HG03565 (cell line): ENCODE measurements around the gene MBD3L1.

ENCODE experiments used
- ATAC-seq: cut with Tn5 transposase; IDR thresholded peaks from one replicate; pipeline ENCODE4 v1.9.1; 2021; ENCODE audit warnings: mild to moderate bottlenecking, moderate library complexity; ENCODE audit not compliant: unreplicated experiment

The MBD3L1 gene

DNA sequence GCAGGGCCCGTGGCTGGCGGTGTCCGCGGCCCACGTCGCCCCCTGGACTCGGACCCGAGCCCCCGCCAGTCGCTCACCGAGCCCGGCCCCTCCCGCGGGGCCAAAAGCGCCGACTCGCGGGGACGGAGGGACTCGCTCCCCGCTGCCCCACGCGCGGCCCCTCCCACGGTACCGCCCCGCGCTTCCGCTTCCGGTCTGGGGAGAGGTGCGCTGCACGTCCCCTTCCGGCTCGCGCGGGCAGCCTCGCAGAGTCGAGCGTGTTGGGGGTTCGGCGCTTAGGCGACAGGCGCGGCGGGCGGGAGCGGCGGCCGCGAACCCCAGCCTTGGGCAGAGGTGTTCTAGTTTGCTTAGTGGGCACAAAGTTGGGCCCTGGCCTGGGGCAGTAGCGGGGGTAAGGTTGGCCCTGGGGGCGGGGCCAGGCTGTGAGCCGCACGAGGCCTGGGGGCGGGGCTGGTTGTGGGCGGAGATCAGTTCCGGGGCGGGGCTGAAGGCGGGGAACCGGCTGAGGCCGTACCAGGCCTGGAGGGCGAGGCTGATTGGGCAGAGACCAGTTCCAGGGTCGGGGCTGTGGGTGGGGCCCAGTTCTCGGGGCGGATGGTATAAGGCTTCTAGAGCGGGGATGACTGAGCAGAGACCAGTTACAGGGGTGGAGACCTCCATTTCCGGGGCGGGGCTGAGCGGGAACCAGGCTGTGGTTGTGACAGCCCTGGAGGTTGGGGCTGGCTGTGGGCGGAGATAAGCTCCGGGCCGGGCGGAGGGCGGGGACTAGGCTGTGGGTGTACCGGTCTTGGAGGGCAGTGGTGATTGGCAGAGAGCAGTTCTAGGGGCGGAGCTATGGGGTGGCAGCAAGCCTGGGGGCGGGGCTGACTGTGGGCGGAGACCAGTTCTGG lies at the start of gene MBD3L1, which contains the start of gene ZNF558:
MBD3L1 (plus strand) TSS at position 246 of the 890 bp plus-strand sequence. CDS start 10,302 bp downstream, outside the sequence.
ZNF558 (minus strand) TSS at position 173 of the 890 bp plus-strand sequence. CDS start 9,645 bp downstream, outside the sequence.
- ATAC-seq: peak; percentile 64

DNA sequence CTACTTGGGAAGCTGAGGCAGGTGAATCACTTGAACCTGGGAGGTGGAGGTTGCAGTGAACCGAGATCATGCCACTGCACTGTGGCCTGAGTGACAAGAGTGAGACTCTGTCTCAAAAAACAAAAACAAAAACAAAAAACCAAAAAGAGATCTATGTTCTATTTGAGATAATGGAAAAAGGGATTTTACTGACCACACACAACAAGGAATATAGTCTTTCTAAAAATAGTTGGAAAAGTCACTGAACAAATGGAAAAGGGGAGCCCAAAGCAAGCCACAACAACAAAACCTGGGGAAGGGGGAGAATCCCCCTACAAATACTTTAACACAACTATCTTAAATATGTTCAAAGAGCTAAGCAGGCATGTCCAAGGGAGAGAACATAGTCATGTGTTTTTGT lies 37.4 kb upstream of the MBD3L1 start:
- no peak for ATAC-seq

DNA sequence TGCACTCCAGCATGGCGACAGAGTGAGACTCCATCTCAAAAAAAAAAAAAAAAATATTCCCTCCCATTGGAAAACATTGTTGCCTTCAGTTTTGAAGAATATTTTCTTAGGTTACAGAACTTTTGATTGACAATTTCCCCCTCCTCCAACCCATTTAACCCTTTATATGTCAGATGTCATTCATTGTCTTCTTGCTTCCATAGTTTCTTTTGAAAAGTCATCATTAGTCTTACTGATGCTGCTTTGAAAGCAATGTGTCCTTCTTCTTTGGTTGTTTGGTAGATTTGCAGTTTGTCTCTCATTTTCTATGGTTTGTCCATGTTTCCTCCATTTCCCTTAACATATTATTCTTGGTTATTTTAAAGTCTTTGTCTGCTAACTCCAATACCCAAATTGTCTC lies 25.5 kb upstream of the MBD3L1 start:
- ATAC-seq: no peak

DNA sequence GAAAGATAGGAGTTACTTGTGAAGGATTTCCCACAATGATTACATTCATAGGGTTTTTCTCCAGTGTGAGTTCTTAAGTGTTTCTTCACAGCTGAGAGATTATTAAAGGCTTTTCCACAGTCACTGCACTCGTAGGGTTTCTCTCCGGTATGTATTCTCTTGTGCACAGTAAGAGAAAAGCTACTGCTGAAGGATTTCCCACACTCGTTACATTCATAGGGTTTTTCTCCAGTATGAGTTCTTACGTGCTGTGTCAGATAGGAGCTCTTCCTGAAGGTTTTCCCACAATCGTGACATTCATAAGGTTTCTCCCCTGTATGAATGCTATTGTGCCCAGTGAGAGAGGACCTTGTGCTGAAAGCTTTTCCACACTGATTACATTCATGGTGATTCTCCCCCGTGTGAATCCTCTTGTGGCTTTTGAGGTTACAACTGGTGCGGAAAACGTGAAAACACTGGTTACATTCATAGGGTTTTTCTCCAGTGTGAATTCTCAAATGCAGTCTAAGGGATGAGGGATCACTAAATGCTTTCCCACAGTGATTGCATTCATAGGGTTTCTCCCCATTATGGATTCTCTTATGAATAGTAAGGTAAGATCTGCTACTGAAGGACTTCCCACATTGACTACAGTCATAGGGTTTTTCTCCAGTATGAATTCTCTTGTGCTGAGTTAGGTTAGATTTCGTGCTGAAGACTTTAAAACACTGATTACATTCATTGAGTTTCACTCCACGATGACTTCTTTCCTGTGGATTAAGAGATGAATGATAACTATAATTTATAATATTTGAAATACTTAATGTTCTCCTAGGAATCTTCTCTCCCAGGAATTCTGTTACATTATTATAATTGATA lies 20.6 kb upstream of the MBD3L1 start:
- ATAC-seq: no peak

DNA sequence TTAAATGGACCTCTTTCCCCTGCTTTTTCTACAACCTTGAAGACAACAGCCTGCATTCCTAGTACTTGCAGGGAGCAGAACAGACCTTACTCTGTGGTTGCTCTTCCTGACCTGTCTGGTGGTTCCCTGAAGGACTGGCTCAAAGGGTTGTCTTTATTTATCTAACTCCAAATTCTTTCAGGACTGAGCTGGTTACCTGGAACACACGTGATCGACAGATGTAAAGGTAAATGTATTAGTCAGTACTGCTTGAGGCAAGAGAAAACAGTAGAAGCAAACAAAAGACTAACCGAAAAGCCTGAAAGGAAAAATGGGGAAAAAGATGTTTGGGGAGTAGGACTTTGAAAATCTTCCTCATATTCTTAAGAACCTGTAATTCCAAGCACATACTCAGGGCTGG lies 18.0 kb upstream of the MBD3L1 start:
- ATAC-seq: no peak

DNA sequence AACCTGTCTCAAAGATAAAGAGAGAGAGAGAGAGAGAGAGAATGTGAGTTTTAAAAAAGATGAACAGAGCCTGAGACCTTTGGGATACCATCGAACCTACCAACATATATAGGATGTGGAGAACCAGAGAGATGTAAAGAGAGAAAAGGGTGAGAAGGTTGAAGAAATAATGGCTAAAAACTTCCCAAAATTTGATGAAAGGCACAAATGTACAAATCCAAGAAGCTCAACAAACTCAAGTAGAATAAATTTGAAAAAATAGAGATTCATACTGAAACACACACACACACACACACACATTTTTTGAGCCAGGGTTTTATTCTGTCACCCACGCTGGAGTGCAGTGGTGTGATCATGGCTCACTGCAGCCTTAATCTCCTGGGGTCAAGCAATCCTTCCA lies 16.4 kb upstream of the MBD3L1 start:
- ATAC-seq: no peak

DNA sequence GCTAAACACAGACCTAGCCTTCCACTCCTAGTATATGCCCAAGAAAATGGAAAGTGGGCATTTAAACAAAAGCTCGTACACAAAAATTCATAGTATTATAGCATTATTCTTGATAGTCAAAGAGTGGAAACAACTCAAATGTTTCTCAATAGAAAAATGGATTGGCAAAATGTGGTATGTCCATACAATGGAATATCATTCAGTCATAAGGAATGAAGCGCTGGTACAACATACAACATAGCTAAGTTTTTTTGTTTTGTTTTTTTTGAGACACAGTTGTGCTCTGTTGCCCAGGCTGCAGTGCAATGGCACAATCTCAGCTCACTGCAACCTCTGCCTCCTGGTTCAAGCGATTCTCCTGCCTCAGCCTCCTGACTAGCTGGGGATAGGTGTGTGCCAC lies 11.9 kb upstream of the MBD3L1 start:
- no peak for ATAC-seq

DNA sequence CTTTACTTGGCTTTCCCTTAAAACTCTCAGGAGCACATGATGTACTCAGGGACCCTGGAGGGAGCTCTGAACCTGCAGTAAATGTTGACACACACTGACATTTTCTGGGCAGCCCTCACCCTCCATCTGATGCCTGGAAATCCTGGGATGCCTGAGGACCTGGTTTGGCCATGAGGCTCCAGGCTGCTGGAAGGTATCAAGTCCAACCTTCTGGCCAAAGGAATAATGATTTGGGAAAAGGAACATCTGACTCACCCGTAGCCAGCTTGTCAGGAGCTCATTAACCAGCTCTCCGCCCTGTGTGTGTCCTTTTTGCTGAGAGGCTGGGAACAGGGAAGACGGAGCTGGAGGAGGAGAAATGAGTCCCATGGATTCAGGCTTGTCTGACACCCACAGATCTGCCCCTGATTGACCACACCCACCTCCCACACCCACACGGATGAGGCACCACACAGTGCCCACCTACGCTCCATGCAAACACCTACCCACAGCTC lies 10.4 kb upstream of the MBD3L1 start:
- ATAC-seq: no peak

DNA sequence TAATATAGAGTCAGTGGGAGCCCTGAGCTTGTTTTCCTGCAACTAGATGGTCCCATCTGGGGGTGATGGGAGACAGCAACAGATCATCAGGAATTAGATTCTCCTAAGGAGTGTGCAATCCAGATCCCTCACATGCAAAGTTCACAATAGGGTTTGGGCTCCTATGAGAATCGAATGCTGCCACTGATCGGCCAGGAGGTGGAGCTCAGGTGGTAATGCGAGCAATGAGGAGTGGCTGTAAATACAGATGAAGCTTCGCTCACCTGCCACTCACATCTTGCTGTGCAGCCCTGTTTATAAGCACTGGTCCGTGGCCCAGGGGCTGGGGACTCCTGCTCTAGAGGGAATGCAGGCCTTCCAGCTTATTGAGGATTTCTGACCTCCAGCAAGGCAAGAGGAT lies 5.8 kb upstream of the MBD3L1 start:
- no peak for ATAC-seq

DNA sequence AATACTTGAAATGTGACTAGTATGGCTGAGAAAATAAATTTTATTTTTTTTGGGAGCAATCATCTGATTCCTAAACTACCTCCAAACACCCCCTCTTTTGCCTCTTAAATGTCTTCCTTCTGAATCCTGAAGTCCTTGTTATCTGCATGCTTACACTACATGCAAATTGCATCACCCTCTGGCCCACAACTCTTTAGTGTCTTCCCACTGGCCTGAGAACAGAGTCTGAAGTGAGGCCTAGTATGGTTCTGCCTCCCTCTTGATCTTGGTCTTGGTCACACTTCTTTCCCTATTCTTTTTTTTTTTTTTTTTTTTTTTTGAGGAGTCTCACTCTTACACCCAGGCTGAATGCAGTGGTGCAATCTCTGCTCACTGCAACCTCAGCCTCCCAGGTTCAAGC lies 4.9 kb upstream of the MBD3L1 start:
- ATAC-seq: no peak

DNA sequence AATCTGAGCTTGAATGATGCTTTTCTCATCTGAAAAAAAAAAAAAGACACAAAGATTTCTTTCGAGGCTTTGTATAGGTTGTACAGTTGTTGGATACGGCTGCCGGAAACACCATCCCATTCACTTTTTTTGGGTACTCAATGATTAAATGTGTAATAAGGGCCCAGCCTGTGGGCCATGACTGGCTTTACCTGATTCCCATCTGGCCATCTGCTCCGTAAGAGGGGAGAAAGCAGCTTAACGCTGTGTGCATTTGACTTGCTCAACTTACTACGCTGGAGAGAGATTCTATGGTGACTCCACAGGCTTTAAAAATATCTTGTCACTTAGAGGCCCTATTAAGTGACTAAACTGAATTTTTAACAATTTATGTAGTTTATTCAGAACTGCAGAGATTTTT lies 804 bp upstream of the MBD3L1 start:
- no peak for ATAC-seq

DNA sequence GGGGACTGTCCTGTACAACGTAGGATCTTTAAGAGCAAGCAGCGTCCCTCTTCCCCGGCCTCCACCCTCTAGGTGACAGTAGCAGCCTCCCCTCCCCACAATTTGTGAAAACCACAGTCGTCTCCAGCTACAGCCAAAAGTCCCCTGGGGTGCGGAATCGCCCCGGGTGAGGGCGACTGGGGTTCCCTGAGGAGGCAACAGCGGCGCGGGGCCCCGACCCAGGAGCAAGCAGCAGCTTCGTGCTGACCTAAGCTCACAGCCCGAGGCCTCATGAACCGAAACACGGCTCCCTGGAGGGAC lies 395 bp upstream of the MBD3L1 start:
- ATAC-seq: peak; percentile 9

DNA sequence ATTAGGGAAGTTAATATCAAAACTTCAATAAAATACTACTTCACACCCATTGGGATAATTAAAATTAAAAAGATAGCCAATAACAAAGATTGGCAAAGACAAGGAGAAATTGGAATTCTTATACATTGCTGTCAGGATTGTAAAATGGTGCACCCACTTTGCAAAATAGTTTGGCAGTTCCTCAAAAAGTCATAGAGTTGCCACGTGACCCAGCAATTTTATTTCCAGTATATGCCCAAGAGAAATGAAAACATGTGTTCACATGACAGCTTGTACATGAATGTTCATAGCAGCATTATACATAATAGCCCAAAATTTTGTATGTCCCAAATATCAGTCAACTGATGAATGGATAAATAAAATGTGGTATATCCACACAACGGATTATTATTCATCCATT lies 3.3 kb downstream of the MBD3L1 start:
- ATAC-seq: no peak

DNA sequence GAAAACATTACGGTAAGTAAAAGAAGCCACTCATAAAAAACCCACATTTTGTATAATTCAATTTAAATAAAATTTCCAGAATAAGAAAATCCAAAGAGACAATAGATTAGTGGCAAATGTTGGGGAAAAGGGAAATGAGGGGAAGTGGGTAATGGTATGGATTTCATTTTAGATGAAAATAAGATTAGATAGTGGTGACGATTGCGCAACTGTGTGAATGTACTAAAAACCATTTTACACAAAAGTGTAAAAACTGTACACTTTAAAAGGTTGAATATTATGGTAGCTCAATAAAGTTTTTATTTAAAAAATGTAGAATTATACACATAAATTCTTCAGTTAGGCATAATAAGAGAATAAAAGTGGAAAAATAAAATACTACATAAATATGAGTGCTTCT lies 3.7 kb downstream of the MBD3L1 start:
- no peak for ATAC-seq

DNA sequence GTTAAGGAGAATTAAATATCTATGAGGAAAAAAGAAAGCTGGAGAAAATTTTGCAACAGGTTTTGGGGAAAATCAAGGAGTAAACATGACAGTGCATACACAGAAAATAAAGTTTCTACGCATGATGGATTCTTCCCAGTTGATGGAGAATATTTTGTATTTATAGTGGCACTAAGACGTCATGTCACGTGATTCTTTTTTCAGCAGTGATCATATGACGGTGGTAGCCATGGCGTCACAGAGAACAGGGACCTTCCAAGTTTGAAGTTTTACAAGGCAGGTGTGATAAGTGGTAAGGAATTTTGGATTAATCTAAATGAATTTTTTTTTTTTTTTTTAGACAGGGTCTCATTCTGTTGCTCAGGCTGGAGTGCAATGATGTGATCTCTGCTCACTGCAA lies 8.5 kb downstream of the MBD3L1 start:
- no peak for ATAC-seq

DNA sequence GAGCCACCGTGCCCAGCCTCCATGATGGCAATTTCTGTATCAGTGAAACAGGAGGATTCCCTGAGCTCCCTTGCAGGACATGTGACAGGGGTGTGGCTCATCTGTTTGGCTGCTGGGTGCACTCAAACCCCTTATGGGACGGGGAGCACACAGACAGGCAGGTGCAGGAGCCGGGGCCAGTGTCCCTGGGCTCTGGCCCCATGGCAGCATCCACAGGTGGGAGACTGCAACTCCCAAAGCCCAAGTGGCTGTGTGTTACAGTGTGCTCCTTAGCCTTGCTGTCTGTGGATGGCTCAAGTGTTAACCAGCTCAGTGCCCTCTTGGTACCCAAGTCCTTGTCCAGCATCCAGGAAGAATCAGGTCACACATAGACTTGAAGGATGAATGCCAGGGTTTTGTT lies 14.6 kb downstream of the MBD3L1 start:
- no peak for ATAC-seq

DNA sequence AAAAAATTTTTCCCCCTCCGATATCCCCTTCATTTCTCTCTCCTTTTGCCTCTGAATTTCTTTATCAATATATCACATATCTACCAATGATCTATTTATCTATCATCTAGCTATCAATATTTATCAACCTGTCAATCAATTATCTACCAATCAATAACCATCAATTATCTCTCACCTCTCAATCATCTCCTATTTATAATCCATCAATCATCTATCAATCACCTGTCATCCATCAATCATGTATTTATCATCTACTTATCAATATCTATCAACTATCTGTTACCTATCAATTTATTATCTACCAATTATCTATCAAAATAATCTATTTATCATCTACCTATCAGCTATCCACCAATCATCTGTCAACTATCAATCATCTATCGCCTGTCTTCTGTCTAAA lies 17.1 kb downstream of the MBD3L1 start:
- ATAC-seq: no peak

DNA sequence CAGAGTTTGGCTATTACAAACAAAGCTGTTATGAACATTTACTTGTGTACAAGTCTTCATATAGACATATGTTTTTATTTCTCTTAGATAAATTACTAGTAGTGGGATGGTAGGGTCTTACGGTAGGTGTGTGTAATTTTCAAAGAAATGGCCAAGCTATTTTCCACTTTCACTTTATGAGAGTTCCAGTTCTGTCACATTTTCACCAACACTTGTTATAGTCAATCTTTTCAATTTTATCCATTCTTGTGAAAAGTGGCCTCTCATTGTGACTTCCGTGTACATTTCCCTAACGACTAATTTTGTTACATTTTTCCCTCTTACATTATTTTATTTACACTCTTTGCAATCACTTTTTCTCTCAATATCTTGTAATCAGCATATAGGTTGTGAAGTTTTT lies 18.3 kb downstream of the MBD3L1 start:
- no peak for ATAC-seq

DNA sequence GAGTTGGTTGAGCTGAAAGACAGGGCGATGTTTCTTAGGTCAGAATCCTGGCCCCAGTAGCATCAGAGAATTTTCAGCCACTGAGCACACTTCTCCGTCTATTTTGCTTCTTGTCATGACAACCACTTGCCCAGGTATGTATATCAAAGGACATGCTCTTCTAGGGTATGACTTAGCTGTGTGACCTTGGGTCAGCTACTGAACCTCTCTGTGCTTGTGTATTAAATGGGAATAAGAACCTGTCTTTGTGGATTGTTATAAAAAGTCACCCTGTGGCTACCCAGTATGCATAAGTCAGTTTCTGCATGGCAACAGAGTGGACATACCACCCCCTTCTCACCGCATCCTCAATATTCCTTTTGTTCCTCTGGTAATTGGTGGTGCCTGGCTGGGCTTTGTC lies 26.1 kb downstream of the MBD3L1 start:
- ATAC-seq: no peak

DNA sequence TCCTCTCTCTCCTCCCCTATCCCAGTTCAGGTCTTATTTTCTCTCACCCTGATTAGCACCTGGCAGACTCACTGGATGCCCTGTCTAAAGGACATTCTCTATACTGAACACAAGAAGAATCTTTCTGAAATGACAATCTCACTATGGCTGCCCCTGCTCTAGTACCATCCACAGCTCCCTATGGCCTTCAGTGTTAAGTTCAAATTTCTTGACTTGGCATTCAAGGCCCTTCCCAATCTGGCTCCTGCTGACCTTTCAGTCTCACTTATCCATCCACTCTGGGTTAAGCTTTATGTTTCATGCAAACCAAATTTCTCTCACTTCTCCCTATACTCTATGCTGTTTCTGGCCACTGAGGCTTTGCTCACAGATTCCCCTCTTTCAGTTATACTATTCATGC lies 34.2 kb downstream of the MBD3L1 start:
- no peak for ATAC-seq

DNA sequence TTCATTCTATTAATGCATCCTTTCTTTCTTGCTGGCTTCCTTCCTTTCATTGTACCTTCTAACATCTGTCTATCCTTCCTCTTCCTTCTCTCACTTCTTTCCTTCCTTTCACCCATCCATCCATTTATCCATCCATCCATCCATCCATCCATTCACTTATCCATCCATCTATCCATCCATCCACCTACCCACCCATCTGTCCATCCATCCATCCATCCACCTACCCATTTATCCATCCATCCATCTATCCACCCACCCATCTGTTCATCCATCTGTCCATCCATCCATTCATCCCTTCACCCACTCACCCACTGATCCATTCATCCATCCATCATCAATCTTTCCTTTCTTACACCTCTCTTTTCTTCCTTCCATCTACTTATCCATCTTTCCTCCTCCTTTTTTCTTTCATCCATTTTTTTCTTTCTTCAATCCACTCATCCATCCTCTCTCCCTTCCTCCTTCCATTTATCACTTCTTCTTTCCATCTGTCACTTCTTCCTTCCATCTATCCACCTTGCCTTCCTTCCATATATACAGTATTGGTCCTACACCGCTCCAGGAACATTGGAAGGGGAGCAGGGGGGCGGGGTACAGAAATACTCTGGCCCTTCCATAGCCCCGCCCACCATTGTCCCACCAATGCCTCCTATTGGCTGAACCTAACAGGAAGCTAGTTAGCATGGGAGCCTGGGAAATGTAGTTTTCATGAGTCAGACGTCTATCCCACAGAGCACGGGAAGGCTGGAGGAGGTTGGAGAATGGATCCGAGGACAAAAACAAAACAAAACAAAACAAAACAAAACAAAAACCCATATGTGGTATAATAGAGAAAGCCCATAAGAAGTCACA lies 45.9 kb downstream of the MBD3L1 start:
- no peak for ATAC-seq
